ENCODE results near the gene CELF2.

The CELF2 gene

DNA sequence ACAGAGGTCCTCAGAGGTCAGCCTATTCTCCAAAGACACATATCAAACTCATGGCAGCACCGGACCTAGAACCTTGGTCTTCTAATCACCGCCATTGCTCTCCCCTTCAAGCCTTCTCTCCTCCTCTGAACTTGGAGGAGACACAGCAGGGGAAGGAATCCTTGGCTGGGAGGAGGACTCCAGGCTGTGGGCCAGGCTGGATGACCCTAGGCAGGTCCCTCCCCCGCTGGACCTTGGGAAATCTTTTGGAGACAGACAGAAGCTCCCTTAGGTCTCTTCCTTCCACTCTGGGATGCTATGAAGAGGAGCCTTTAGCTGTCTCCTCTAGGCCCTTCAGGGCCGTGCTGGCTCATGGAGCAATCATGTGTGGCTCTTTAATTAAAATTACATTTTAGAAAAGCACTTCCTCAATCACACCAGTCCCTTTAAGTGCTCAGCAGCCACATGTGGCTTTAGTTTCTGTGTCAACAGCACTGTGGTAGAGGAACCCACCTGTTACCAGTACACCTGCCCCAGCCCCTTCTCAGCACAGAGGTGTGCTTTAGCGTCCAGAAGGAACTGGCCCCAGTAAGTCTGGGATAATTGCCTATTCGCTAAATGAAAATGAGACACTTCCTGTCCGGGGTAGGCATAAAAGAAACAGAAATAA is 238.2 kb downstream of the CELF2 start:
- no peak for DNase-seq (ENCODE audit: low read depth)
- no peak overlapping the region for H3K4me3 ChIP-seq (ENCODE audit: low read length)
- TF ChIP-seq, protein P1, sequence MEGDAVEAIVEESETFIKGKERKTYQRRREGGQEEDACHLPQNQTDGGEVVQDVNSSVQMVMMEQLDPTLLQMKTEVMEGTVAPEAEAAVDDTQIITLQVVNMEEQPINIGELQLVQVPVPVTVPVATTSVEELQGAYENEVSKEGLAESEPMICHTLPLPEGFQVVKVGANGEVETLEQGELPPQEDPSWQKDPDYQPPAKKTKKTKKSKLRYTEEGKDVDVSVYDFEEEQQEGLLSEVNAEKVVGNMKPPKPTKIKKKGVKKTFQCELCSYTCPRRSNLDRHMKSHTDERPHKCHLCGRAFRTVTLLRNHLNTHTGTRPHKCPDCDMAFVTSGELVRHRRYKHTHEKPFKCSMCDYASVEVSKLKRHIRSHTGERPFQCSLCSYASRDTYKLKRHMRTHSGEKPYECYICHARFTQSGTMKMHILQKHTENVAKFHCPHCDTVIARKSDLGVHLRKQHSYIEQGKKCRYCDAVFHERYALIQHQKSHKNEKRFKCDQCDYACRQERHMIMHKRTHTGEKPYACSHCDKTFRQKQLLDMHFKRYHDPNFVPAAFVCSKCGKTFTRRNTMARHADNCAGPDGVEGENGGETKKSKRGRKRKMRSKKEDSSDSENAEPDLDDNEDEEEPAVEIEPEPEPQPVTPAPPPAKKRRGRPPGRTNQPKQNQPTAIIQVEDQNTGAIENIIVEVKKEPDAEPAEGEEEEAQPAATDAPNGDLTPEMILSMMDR (IDR thresholded peaks at IDR 0.05; ENCODE audit: insufficient read depth, low read depth, low read length, missing control alignments): no peak

DNA sequence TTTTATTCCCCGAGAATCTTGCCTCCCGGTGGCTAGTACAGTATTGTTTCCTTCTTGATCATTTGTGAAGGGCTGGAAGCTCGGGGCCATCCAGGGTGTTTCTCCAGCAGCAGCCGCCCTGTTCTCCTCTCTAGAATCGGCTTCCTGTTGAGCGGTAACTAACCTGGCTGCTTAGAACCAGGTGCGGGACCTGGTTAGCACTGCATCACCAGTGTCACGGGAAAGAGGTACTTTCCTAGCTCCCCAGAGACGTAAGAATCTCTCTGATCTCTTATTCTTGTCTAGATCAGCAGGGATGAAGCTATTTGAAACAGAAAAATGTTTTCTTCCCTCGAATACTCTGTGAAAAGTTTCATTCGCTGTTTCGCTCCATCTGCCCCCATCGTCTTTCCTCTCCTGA is 239.2 kb downstream of the CELF2 start:
- TF ChIP-seq, protein P1 (IDR thresholded peaks at IDR 0.05; ENCODE audit: insufficient read depth, low read depth, low read length, missing control alignments): no peak

DNA sequence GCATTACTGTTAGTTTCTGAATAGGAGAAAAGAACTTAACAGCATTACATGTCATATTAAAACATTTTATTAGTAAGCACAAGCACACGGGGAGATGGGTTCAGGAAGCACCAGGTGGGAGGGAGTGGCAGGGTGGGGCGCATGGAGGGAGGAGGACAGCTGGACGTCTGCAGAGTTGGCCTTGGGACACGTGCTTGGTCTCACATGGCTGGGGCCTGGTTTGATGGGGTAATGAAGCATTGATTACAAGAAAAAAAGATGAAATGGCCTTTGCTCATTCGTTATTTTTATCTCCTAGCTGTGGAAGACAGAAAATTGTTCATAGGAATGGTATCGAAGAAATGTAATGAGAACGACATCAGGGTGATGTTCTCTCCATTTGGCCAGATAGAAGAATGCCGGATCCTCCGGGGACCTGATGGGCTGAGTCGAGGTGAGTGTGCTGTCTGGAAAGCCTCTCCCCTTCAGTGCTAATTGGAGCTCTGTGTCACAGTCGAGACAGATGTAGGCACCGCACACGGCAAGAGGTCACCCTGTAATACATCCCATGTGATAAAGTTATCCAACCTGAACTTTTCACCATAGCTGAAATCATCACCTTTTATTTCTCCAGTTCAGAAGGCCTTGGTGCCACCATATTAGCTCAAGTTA is 239.9 kb downstream of the CELF2 start:
- TF ChIP-seq, protein P1 (IDR thresholded peaks at IDR 0.05; ENCODE audit: insufficient read depth, low read depth, low read length, missing control alignments): no peak
- DNase-seq (ENCODE audit: low read depth): no peak
- H3K4me3 ChIP-seq (ENCODE audit: low read length): no peak overlapping the region

More for the DNA sequence above, 239.2 kb downstream of the CELF2 start:
- DNase-seq (ENCODE audit: low read depth): no peak
- no peak overlapping the region for H3K4me3 ChIP-seq (ENCODE audit: low read length)

DNA sequence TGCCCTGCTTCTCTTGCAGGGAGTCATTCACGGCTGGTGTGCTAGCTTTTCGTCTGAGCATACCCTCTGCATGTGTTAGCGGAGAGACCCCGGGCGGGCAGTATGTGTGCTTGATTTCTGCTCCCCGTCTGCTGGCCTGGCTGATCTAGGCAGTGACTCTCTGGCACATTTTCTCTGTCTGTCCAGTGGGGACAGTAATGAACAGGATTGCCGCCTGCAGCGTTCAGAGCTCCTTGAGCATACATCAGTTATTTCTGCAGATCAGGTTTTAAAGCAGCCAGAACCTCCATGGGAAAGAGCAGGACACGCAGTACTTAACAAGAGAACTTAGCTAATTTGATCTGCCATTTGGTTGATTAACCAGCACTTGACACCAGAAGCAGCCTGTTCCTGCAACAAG is 242.5 kb downstream of the CELF2 start:
- TF ChIP-seq, protein P1 (IDR thresholded peaks at IDR 0.05; ENCODE audit: insufficient read depth, low read depth, low read length, missing control alignments): no peak
- no peak for DNase-seq (ENCODE audit: low read depth)
- H3K4me3 ChIP-seq (ENCODE audit: low read length): no peak overlapping the region

DNA sequence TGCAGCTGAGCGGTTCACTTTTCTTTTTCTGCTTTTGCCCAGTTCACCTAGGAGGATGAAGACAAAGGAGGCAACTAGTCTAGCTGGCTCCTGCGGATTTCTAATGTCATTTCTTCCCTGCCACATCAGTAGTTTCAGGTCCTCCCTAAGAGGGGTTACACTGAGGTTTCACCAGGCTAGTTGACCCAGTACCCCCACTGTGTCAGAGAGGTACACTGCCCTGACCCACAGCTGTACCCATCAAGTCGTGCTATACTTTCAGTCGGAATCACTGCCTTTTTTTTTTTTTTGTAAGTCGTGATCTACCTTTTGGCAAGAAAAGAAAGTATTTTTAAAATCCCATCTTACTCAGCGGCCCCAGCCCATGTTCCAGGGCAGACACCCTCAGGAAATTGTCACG is 243.5 kb downstream of the CELF2 start:
- no peak for DNase-seq (ENCODE audit: low read depth)
- TF ChIP-seq, protein P1 (IDR thresholded peaks at IDR 0.05; ENCODE audit: insufficient read depth, low read depth, low read length, missing control alignments): no peak
- H3K4me3 ChIP-seq (ENCODE audit: low read length): no peak overlapping the region

DNA sequence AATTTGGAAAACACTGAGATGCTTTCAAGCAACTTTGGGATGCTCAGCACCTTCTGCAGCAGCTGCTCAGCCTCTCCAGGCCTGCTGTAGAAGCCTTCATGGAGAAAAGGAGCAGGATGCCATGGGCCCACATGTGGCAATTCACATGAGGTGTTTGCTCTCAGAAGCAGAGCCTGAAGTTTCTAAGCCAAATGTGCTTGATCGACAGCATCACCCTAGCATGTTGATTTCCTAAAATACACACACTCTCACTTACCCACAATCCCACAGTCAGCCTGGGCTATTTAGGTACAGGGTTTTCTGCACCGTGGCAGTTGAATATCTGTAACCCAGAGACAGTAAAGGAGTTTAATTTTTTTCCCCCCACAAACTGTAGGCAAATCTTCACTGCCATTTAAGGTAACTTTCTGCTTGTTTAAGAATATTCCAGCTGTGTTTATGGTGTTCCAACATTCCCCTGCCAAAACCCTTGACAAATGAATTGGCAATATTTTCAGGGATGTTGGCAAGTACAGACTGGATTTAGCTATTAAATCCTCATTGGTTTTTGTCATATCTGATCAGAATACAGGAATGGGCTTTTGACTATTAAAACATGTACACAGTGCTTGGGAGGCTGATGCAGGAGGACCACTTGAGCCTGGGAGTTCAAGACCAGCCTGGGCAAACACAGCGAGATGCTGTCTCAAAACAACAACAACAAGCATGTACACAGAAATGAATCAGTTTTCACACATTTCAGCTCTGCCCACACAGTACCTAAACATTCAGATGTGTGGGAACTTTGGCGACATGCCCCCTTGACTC is 244.2 kb downstream of the CELF2 start:
- no peak overlapping the region for H3K4me3 ChIP-seq (ENCODE audit: low read length)
- TF ChIP-seq, protein P1 (IDR thresholded peaks at IDR 0.05; ENCODE audit: insufficient read depth, low read depth, low read length, missing control alignments): no peak
- no peak for DNase-seq (ENCODE audit: low read depth)

Data from epithelial cell of esophagus (primary cell).